ENCODE data around the gene PSMC3IP. TPM values are rescaled to one million over a fixed set of nuclear protein-coding genes. Genes with fewer than 3 reads are reported as not detected.

Gene PSMC3IP
- 5.1 and 8.0 TPM in 2 replicates for total RNA-seq

GRCh38 chr17:42577532-42578281, at the start of gene PSMC3IP:
Gene PSMC3IP, minus strand, starts transcription at chr17:42577729. Its CDS starts 43 bp downstream, at chr17:42577686.

GRCh38 chr17:42609182-42609813, 31.8 kb upstream of the PSMC3IP start, which contains the start of the genes RETREG3 and TUBG1:
Gene RETREG3, minus strand, starts transcription at chr17:42609374. Its CDS starts 50 bp downstream, at chr17:42609324.
Gene TUBG1, plus strand, starts transcription at chr17:42609683. Its CDS starts 55 bp downstream, at chr17:42609738.

GRCh38 chr17:42566883-42567573, 10.5 kb downstream of the PSMC3IP start, which contains the start of gene MLX:
Gene MLX, plus strand, starts transcription at chr17:42567100. Its CDS starts 25 bp downstream, at chr17:42567125.

GRCh38 chr17:42561897-42562387, 15.6 kb downstream of the PSMC3IP start, which contains the start of gene COASY:
Gene COASY, plus strand, starts transcription at chr17:42562148. Its CDS starts 475 bp downstream, at chr17:42562623.

GRCh38 chr17:42552736-42553135, 24.8 kb downstream of the PSMC3IP start, which contains the start of gene HSD17B1:
Gene HSD17B1, plus strand, starts transcription at chr17:42552923. Its CDS starts 11 bp downstream, at chr17:42552934.

GRCh38 chr17:42536048-42536371, 41.5 kb downstream of the PSMC3IP start, which contains the start of gene NAGLU:
Gene NAGLU, plus strand, starts transcription at chr17:42536241. Its CDS starts 32 bp downstream, at chr17:42536273.

Other genes with a start within 250 kb of the PSMC3IP start
- gene STAT3, start 189.3 kb downstream of the PSMC3IP start, total RNA-seq: 79.4 and 92.6 TPM in 2 replicates
- gene CAVIN1, start 154.5 kb downstream of the PSMC3IP start, total RNA-seq: 515 and 628 TPM in 2 replicates
- gene ATP6V0A1, start 118.9 kb downstream of the PSMC3IP start, total RNA-seq: 59.9 and 60.8 TPM in 2 replicates
- gene NAGLU, start 41.5 kb downstream of the PSMC3IP start, total RNA-seq: 25.4 and 29.1 TPM in 2 replicates
- gene HSD17B1, start 24.8 kb downstream of the PSMC3IP start, total RNA-seq: 1.5 and 4.3 TPM in 2 replicates
- 16.9 and 26.0 TPM in 2 replicates for gene COASY, start 15.6 kb downstream of the PSMC3IP start, total RNA-seq
- 37.5 and 47.7 TPM in 2 replicates for gene MLX, start 10.6 kb downstream of the PSMC3IP start, total RNA-seq
- gene RETREG3, start 31.6 kb upstream of the PSMC3IP start, total RNA-seq: 41.5 and 53.2 TPM in 2 replicates
- gene TUBG1, start 32.0 kb upstream of the PSMC3IP start, total RNA-seq: 55.9 and 60.2 TPM in 2 replicates
- gene TUBG2, start 81.6 kb upstream of the PSMC3IP start, total RNA-seq: 12.9 TPM in 2 replicates
- gene PLEKHH3, start 99.3 kb upstream of the PSMC3IP start, total RNA-seq: 11.8 and 12.9 TPM in 2 replicates
- gene CCR10, start 104.1 kb upstream of the PSMC3IP start, total RNA-seq: 2.2 and 3.9 TPM in 2 replicates
- gene CNTNAP1, start 104.8 kb upstream of the PSMC3IP start, total RNA-seq: 15.8 and 16.8 TPM in 2 replicates
- 26.5 and 26.6 TPM in 2 replicates for gene EZH1, start 167.3 kb upstream of the PSMC3IP start, total RNA-seq
- gene RAMP2, start 183.5 kb upstream of the PSMC3IP start, total RNA-seq: 0.73 TPM in 1 of 2 replicates, not detected in the other
- 50.6 and 55.1 TPM in 2 replicates for gene VPS25, start 195.7 kb upstream of the PSMC3IP start, total RNA-seq
- gene WNK4, start 202.9 kb upstream of the PSMC3IP start, total RNA-seq: 0.59 TPM in 1 of 2 replicates, not detected in the other
- 54.0 and 61.0 TPM in 2 replicates for gene COA3, start 221.0 kb upstream of the PSMC3IP start, total RNA-seq
- gene CNTD1, start 221.1 kb upstream of the PSMC3IP start, total RNA-seq: not detected in 2 replicates
- gene BECN1, start 246.6 kb upstream of the PSMC3IP start, total RNA-seq: 63.6 and 66.3 TPM in 2 replicates